GM18951 (cell line): ENCODE measurements around the gene PARP12.

Experiments
- POLR2A ChIP-seq: IDR thresholded peaks from 4 replicates; pipeline ENCODE4 v1.6.1; 2011; ENCODE audit warnings: mild to moderate bottlenecking; ENCODE audit not compliant: insufficient read length, insufficient read depth; ENCODE audit errors: extremely low read depth
- in situ Hi-C: fragments of 300-500 bp; cut with MboI; formaldehyde crosslinking; loops from one replicate; pipeline ENCODE4 v1.12.0; 2022; ENCODE audit warnings: low sequenced_read_pairs, mixed read lengths, inconsistent platforms; ENCODE audit not compliant: unreplicated experiment

The PARP12 gene

DNA sequence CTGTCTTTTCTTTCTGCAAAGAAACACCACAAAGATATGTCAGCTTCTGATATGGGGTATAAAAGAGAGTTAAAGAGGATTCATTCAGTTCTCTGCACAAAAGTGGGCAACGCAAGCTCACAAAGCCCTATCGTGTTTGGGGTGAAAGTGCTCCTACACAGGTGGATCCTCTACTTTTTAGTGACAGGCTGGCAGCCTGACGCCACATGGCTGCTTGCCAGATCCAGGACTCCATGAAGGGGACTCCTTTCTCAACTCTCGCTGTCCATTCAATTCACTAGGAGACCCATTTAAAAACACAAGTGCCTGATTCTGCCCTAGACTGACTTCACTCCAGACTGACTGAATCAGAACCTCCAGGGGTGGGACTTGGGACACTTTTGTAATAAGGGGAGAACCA lies 8.0 kb downstream of the PARP12 start:
- TF ChIP-seq POLR2A = no peak
- in situ Hi-C loops = no loop called here

DNA sequence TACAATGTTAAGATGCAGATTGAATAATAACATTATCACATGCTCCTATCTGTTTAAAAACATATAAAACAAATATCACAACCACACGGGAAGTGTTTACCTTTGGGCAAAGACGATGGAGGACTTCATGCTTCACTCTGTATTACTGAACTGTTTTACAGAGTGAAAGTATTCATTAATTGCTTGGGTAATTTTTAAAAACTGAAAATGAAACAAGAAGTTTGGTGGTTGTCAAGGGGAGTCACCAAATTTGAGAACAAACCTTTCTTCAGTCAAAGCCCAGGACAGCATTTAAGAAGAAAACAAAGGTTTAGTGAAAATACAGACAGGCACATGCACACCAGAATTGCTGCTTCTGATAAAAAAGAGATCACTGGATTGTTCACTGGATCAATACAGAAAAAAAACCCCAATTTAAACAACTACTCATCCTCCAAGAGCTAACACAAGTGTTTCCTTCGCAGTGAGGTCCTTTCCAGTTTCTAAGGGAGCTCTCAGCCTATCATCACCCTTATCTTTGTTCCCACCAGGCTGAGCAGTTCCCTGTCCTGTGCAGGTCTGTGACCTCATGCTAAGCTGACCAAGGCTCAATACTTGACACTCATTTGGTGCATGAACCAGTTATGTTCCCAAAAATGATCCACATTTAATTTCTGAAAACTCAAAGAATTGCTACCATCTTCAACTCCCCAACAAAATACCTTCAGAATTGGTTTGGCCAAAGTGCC lies 8.8 kb downstream of the PARP12 start:
- TF ChIP-seq POLR2A = no peak
- in situ Hi-C loops = no loop called here

DNA sequence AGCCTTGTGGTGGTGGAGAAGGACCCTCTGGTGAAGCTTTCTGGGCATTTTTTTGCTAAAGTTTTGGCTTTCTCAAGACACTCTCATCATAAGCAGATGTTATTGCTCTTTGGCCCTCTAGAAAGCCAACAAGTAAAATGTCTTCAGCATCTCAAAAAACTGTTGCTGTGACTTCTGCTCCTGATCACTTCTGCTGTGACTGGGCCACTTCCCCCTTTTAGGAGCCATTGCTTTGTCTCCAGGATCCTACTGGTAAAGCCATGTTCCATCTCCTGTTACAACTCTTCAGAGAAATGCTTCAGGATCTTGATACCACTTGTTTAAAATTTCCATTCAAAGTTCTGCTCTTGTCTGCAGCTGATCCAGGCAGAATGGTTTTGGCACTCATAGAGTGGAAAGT lies 10.9 kb downstream of the PARP12 start:
- no peak for TF ChIP-seq POLR2A
- in situ Hi-C loops = no loop called here

DNA sequence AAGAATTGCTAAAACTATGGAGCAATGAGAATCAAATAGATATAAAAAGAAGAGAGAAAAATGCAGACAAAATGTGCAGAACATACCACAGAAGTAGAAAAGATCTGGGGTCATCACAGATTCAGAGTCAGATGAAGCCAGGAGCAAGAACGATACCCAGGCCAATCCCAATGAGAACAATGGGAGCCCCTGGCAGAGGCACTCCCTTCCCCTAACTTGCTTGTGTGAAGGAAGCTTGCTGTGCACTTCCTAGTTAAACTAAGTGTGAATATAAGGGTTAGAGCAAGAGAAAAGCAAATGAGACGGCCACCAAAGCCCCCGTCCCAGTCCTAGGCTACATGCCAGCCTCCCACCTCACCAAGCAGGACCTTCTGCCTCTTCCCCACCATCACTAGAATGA lies 12.7 kb downstream of the PARP12 start:
- no peak for TF ChIP-seq POLR2A
- in situ Hi-C loops = no loop called here

- in situ Hi-C loops = no loop called here
Measured at GRCh38 chr7:140049339-140050024, 13.3 kb downstream of the PARP12 start.

DNA sequence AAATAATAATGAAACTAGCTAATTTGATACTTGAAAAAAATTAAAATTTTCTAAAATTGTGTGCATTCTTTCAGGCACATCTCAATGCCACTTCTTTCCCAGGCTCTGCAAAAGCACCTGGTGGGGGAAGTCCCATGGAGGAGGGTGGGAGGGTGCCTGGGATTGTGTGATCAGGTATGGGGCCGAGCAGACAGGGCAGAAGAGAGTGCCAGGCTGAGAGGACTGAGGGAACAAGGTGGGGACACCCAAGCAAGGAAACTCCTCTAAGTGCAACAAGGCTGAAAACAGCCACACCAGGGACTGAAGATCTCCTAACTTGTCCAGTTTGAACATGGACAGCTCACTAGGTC lies 13.8 kb downstream of the PARP12 start:
- no peak for TF ChIP-seq POLR2A
- in situ Hi-C loops = no loop called here

More at GRCh38 chr7:140049339-140050024, 13.3 kb downstream of the PARP12 start:
- no peak for TF ChIP-seq POLR2A

DNA sequence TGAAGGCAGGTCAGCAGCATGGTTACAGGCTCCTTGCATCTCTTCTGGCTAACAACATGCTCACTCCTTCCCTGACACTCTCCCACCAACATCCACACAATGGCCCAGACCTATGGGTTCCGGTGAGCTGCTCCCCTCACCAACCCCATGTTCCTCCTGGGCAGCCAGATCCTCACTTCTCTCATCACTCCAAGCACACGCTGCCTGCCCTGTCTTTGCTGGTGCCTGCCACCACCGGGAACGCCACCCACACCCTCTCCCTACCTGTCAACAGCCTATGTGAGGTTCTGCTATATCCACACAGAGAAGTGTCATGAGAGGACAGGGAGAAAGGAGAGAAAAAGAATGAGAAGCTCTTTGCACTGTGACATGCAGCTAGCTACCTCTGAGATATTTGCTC lies 14.6 kb downstream of the PARP12 start:
- no peak for TF ChIP-seq POLR2A
- in situ Hi-C loops = no loop called here

DNA sequence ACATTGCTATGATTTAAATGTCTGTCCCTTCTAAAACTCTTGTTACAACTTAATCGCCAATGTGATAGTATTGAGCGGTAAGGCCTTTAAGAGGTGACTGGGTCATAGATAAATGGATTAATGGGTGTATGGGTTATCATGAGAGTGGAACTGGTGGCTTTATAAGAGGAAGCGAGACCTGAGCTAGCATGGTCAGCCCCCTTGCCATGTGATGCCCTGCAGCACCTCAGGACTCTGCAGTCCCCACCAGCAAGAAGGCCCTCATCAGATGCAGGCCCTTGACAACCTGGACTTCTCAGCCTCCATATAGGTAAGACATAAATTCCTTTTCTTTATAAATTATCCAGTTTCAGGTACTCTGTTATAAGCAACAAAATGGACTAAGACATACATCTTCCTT lies 15.6 kb downstream of the PARP12 start:
- TF ChIP-seq POLR2A = no peak
- in situ Hi-C loops = no loop called here

- in situ Hi-C loops = no loop called here
- TF ChIP-seq POLR2A = no peak
Measured at GRCh38 chr7:140045697-140046096, 17.1 kb downstream of the PARP12 start.

DNA sequence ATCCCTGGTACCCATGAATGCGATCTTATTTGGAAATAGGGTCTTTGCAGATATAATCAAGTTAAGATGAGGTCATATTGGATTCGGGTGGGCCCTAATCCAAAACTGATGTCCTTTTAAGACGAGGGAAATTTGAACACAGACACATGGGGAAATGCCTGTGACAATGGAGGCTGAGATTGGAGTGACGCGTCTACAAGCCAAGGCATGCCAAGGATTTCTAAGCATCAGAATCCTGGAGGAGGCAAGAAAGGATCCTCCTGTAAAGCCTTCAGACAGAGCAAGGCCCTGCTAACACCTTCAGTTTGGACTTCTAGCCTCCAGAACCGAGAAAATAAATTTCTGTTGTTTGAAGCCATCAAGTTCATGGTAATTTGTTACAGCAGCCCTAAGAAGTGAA lies 18.5 kb downstream of the PARP12 start:
- TF ChIP-seq POLR2A = no peak
- in situ Hi-C loops = no loop called here

DNA sequence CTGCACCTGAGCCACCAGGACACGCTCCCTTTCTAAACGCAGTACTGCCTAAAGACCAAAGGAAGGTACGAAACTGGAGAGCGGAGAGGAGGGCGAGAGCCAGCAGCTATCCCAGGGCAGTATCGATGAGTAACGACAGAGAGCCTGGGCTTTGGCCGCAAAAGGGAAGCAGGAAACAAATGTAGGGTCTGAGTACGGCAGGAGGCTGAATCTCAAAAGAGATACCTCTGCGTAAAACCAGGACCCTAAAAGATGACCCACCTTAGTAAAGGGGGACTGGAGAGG lies 20.4 kb downstream of the PARP12 start:
- in situ Hi-C loops = no loop called here
- no peak for TF ChIP-seq POLR2A

GRCh38 chr7:140041659-140042385 lies 20.9 kb downstream of the PARP12 start:
- in situ Hi-C loops = no loop called here
- no peak for TF ChIP-seq POLR2A

GRCh38 chr7:140039896-140040295 lies 22.9 kb downstream of the PARP12 start:
- in situ Hi-C loops = no loop called here

DNA sequence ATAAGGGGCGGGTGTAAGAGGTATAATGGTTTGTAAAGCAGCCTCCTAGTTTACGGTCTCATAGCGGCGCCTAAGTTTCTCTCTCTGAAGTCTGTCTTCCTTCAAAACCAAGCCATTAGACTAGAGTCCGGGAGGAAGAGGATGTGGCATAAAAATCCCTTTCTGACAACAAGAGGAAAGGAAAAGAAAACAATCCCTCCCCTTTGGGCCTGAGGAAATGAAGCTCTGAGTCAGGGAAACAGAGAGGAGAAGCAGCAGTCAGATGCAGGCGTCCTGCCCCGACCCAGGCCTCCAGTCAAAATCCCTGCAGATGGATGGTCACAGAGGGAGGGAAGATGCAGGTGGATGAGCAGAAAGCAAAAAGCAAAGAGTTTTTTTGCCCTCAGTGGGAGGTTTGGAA lies 23.7 kb downstream of the PARP12 start:
- TF ChIP-seq POLR2A = no peak
- in situ Hi-C loops = no loop called here

More at GRCh38 chr7:140039896-140040295, 22.9 kb downstream of the PARP12 start:
- no peak for TF ChIP-seq POLR2A

DNA sequence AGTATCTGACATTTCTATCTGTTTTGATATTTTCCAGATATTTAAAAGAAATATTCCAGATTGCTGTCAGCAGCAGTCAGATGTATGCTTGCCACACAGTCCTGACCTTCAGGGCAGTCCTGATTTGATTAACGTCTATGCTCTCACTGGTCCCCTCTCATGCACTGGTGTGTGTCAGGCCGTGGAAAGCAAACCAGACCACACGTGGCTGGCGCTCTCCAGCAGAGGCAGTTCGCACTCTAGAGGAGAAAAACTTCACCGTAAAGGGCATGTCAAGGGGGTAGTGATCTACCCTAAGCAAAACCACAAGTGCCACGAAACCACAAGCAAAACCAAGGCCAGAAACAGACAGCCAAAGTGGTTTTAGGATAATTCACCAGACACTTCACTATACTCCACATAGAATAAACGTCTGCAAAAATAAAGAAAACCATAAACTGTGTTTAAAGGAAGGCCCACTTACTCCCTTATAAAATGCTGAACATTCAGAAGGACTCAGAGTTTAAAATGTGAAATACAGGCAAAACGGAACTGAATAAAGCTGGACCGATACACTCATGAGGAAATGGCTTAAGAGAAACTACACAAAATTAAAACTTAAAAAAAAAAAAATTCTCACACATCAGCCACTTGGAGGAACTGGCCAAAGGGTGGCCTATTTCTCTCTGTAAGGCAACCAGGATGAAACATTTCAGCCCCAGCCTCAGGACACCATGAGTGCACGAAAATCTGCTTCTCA lies 26.4 kb downstream of the PARP12 start:
- no peak for TF ChIP-seq POLR2A

More for the DNA sequence above, 26.4 kb downstream of the PARP12 start:
- in situ Hi-C loops = no loop called here
